NB4 (cell line): ENCODE results near the gene PSAPL1.

ENCODE experiments used
- DNase-seq: peaks from one replicate; pipeline ENCODE4 v3.0.0; 2010; ENCODE audit warnings: low read depth
- H3K4me3 ChIP-seq: one replicate; pipeline ENCODE4 v1.5.1; 2011; ENCODE audit warnings: mild to moderate bottlenecking, low read depth, low read length, moderate library complexity
- CTCF ChIP-seq: IDR thresholded peaks from one replicate; pipeline ENCODE4 v1.5.1; 2012; ENCODE audit warnings: low read depth, low read length
- MAX ChIP-seq: IDR thresholded peaks from 2 replicates; pipeline ENCODE4 v1.6.1; 2011; ENCODE audit warnings: low read depth, low read length
- MYC ChIP-seq: IDR thresholded peaks from 2 replicates; pipeline ENCODE4 v1.6.1; 2011; ENCODE audit warnings: low read depth, low read length
- POLR2A ChIP-seq: IDR thresholded peaks from 2 replicates; pipeline ENCODE4 v1.6.1; 2011; ENCODE audit warnings: mild to moderate bottlenecking; ENCODE audit not compliant: insufficient read length; ENCODE audit errors: extremely low read depth

PSAPL1 gene

GRCh38 chr4:7429069-7429416 lies 5.7 kb downstream of the PSAPL1 start:
- no peak overlapping the region for H3K4me3 ChIP-seq
- no peak for DNase-seq
- TF ChIP-seq CTCF (no peak), MAX (no peak), POLR2A (no peak), MYC (no peak)

- no peak for TF ChIP-seq CTCF
- no peak for TF ChIP-seq MYC
- TF ChIP-seq MAX: no peak
- TF ChIP-seq POLR2A: no peak
- DNase-seq: no peak
- H3K4me3 ChIP-seq: no peak overlapping the region
These were observed 6.3 kb downstream of the PSAPL1 start for GRCh38 chr4:7428261-7429068.

GRCh38 chr4:7427831-7428260 lies 6.9 kb downstream of the PSAPL1 start:
- no peak for TF ChIP-seq MAX
- no peak for TF ChIP-seq MYC
- TF ChIP-seq CTCF: no peak
- TF ChIP-seq POLR2A: no peak
- no peak for DNase-seq
- no peak overlapping the region for H3K4me3 ChIP-seq

GRCh38 chr4:7427361-7427760 lies 7.4 kb downstream of the PSAPL1 start:
- DNase-seq: no peak
- no peak overlapping the region for H3K4me3 ChIP-seq
- no peak for TF ChIP-seq MAX
- no peak for TF ChIP-seq CTCF
- no peak for TF ChIP-seq POLR2A
- TF ChIP-seq MYC: no peak

- TF ChIP-seq MAX (no peak), POLR2A (no peak), MYC (no peak), CTCF (no peak)
- DNase-seq: no peak
- H3K4me3 ChIP-seq: no peak overlapping the region
These were observed 8.1 kb downstream of the PSAPL1 start for GRCh38 chr4:7426525-7427171.
